ENCODE measurements around the gene RGS7BP.

The RGS7BP gene

DNA sequence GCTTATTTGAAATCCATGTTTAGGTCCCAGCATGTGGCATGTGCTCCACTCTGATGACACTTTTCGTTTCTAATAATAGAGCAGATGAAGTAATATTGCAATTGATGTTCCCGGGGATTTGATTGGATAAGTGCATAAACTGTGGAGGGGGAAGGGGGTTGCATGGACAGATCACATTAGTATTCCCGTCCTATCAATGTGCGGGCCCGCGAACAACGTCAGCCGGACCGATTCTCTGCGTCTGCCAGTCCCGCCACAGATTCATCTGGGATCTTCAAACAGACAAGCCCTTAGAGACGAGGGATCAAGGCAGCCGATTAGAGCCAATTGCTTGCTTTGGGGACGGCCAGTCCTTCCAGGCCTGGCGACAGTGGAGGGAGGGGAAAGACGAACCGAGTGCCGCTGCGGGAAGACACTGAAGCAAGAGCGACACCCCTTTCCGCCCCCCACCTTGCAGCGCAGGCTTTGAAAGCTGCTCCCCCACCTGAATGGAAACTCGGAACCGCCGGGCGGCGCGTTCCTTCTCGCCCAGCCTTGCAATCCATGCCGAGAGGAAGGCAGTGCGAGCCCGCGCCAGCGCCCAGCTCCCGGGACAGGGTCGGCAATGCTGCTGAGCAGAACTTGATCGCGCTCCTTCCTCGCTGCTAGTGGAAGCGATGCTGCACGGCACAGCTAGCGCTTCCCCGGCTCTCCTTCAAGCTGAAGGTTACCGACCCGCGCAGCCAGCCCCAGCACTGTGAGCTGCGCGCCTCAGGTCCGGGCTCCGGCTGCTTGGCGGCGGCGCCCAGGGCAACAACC is at the start of gene RGS7BP:
Gene RGS7BP, plus strand, starts transcription at position 247 of the 798 bp plus-strand sequence. CDS start 610 bp downstream, outside the sequence.
- peak; percentile 32 to 96 (median 73) for DNase-seq
- intact Hi-C loops (cut with DNase I) = loop anchor here (5.0 to 10.0 kb wide), 2 partner anchors 89 to 106 kb away; no protein-coding TSS in a partner anchor

GRCh38 chr5:64457846-64458245 is 48.0 kb upstream of the RGS7BP start:
- intact Hi-C loops (cut with DNase I) = no loop called here

GRCh38 chr5:64458948-64459347 is 46.9 kb upstream of the RGS7BP start:
- peak in 3 of 10 donors; percentile 4 to 78 (median 57) for DNase-seq

More at GRCh38 chr5:64457846-64458245, 48.0 kb upstream of the RGS7BP start:
- DNase-seq = no peak

GRCh38 chr5:64462391-64462790 is 43.4 kb upstream of the RGS7BP start:
- intact Hi-C loops (cut with DNase I) = no loop called here
- DNase-seq = no peak

More at GRCh38 chr5:64458948-64459347, 46.9 kb upstream of the RGS7BP start:
- intact Hi-C loops (cut with DNase I) = no loop called here

GRCh38 chr5:64486163-64486562 is 19.7 kb upstream of the RGS7BP start:
- DNase-seq = no peak
- intact Hi-C loops (cut with DNase I) = no loop called here

GRCh38 chr5:64487283-64487682 is 18.5 kb upstream of the RGS7BP start:
- intact Hi-C loops (cut with DNase I) = no loop called here
- DNase-seq = no peak

- intact Hi-C loops (cut with DNase I) = no loop called here
- DNase-seq = peak in 1 of 10 donors; percentile 55
Measured at GRCh38 chr5:64489857-64490256, 16.0 kb upstream of the RGS7BP start.

DNA sequence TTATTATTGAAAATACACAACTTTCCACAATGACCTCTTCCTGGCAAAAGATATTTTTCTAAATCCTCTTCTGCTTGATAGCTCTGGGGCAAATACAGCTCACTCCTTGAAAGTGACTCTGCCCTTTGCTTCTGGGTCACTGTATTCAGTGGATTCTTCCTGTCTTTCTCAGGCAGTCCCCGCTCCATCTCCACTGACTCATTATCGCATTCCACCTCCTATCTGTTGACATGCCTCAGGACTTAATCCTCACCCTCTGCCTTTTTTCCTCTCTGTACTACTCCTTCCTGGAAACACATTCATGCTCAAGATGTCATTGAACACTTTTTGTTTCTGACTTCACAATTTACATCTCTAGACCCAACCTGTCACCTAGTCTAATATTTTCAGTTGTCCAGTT is 8.4 kb upstream of the RGS7BP start:
- no peak for DNase-seq
- intact Hi-C loops (cut with DNase I) = no loop called here

- intact Hi-C loops (cut with DNase I) = loop anchor here (10.0 kb wide), 1 partner anchor 93 kb away; no protein-coding TSS in a partner anchor
- peak in 1 of 10 donors; percentile 61 for DNase-seq
Measured at GRCh38 chr5:64502196-64502595, 3.6 kb upstream of the RGS7BP start.

GRCh38 chr5:64506567-64507263 is 900 bp downstream of the RGS7BP start:
- intact Hi-C loops (cut with DNase I) = loop anchor here (5.0 to 10.0 kb wide), 2 partner anchors 88 to 106 kb away; no protein-coding TSS in a partner anchor
- DNase-seq = peak in 9 of 10 donors; percentile 24 to 92 (median 47)

DNA sequence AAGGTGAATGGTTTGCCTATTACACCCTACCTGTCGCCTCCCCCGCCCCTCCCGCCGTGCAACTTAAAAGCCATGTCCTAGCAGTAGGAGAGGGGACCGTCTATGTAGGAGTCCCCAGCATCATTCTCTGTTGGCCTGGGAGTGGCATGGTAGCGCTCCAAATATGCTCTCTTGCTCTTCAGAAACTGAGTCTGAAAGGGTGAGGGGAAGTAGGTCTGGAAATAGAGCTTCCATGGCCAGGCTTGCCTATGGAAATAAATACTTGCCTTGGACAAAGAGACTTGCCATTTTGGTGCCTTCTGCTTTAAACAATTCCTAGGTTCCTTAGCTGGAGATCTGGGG is 1.4 kb downstream of the RGS7BP start:
- DNase-seq = no peak
- intact Hi-C loops (cut with DNase I) = loop anchor here (5.0 to 10.0 kb wide), 2 partner anchors 88 to 105 kb away; no protein-coding TSS in a partner anchor

DNA sequence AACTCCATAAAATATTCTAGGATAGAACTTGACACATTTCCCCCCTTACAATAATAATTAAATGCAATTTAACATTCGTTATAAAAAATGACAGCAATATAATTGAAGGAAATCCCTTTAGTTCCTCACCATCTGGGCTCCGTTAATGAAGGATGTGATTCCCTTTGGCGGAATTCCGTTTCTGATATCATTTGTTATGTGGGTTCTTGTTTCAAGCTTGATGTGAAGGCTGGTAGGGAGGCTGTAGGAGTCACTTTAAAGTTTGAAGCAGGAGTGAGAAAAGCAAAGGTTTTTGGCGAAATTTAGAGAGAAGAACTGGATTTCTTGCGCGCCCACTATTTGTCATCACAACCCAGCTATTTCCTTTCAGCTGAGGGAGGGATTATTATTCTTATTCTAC is 4.0 kb downstream of the RGS7BP start:
- no peak for DNase-seq
- intact Hi-C loops (cut with DNase I) = loop anchor here (5.0 to 10.0 kb wide), 2 partner anchors 85 to 102 kb away; no protein-coding TSS in a partner anchor

DNA sequence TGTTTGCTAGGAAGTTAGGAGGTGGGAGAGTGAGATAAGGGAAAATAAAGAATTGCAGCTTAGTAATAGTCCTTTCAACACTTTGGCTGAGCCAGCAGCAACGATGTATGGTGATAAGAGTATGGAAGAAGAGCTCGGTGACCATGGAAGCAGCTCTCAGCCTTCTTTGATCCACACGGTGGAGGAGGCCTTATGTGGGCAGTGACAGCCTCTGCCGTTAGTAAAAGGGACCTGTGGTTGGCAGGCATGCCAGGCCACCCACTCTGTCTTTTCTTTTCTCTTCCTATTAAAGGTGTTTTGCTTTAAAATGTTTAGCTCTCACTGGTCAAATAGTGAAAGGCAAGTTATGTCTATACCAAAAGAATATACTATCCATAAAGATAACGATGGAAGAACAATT is 7.7 kb downstream of the RGS7BP start:
- DNase-seq = peak in 6 of 10 donors; percentile 23 to 85 (median 54)
- intact Hi-C loops (cut with DNase I) = no loop called here

- no peak for DNase-seq
- intact Hi-C loops (cut with DNase I) = no loop called here
Measured at GRCh38 chr5:64514612-64515011, 8.8 kb downstream of the RGS7BP start.

DNA sequence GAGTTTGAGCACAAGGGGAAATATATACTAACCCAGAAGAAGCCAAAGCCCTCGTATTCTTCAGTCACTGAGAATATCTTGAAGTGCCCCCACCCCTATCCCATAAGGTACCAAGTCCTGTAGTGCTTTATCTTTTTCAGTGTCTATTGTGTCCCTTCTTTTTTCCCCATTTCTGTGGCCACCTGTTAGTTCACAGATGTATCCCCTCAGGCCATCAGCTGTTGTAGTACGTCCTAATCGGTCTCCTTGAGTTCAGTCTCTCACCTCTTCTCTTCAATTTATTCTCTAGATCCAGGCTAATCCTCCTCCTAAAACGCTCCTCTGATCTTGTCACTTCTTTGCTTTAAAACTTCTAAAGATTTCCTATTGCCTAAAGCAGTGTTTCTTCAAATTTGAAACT is 10.4 kb downstream of the RGS7BP start:
- intact Hi-C loops (cut with DNase I) = no loop called here
- no peak for DNase-seq

DNA sequence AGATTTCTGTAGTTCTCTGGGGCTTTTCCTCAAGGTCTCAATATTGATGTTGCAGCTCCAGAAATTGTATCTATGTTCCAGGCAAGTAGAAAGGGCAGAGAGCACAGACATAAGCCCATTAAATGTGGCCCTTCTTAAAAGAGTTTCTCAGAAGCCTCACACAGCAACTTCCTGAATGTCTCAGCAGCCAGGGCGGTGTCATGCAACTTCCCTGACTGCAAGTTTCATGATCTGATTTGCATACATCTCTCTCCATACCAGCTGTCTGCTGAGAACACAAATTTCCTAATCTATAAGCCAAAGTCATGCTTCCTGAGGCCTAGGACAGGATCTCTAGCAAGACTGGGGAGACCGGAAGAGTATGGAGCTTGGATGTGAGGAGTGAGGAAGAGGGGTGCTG is 13.0 kb downstream of the RGS7BP start:
- intact Hi-C loops (cut with DNase I) = no loop called here
- DNase-seq = no peak

DNA sequence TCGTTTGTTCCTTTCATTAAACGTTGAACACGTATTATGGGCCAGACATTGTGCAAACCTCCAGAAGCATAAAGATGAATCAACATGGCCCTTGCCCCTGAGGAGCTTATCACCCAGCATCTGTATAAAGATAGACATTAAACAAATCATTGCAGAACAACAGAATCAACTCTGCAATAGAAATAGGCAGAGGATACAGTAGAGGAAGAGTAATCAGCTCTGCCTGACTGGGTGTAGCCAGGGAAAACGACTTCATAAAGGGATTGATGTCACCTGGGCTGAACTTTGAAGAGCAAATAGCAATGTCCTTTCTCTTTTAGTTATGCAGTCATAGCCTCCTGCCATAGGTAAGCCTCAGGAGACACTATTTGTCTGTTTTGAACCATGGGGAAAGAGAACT is 13.4 kb downstream of the RGS7BP start:
- intact Hi-C loops (cut with DNase I) = no loop called here
- DNase-seq = no peak

GRCh38 chr5:64526734-64527439 is 21.1 kb downstream of the RGS7BP start:
- intact Hi-C loops (cut with DNase I) = no loop called here
- DNase-seq = peak in 1 of 10 donors; percentile 28

DNA sequence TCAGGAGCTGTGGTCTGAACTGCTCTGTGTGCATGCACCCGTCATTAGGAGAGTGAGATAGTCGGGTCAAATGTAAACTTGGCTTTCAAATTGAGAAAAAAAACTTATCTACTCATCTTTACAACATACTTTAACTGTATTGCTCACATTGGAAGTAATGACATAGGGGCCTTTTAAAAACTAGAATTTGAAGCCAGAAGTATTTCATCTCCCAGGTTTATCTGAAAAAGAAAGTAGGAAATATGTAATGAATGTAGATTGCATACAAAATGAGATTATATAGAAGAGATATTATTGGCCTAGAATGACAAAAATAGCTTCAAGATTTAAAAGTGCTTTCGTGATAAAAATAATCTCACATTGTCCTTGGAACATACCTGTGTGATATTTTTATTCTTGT is 24.3 kb downstream of the RGS7BP start:
- intact Hi-C loops (cut with DNase I) = no loop called here
- no peak for DNase-seq

- intact Hi-C loops (cut with DNase I) = no loop called here
- DNase-seq = no peak
Measured at GRCh38 chr5:64532212-64532611, 26.4 kb downstream of the RGS7BP start.

- intact Hi-C loops (cut with DNase I) = no loop called here
- no peak for DNase-seq
Measured at GRCh38 chr5:64532657-64533056, 26.8 kb downstream of the RGS7BP start.

All from posterior cingulate gyrus (tissue), 11 donors.